Mesenchymal stem cell (in vitro differentiated cells and primary cell): ENCODE data around the gene RGS12.

Experiments
- DNase-seq: peaks from one replicate; pipeline ENCODE4 v3.0.0-alpha.2; 2013
- H2AFZ ChIP-seq: one replicate; pipeline ENCODE4 v1.6.1; 2013; ENCODE audit warnings: low read depth, mild to moderate bottlenecking, control low read depth, inconsistent platforms, low read length, moderate library complexity
- H2AK5ac ChIP-seq: 2 replicates; pipeline ENCODE4 v1.6.1; 2013; ENCODE audit warnings: low read length, moderate library complexity, mild to moderate bottlenecking, inconsistent platforms; ENCODE audit not compliant: severe bottlenecking
- H2BK120ac ChIP-seq: one replicate; pipeline ENCODE4 v1.6.1; 2013; ENCODE audit warnings: low read depth, mild to moderate bottlenecking, inconsistent platforms, low read length, moderate library complexity
- H2BK12ac ChIP-seq, 2 experiments: one replicate each; pipeline ENCODE4 v1.6.1; 2013; ENCODE audit warnings: inconsistent platforms in 2 of 2, low read length in 2 of 2, mild to moderate bottlenecking in 2 of 2, moderate library complexity in 2 of 2, control low read depth in 1 of 2
- H2BK15ac ChIP-seq: one replicate; pipeline ENCODE4 v1.6.1; 2013; ENCODE audit warnings: mild to moderate bottlenecking, low read depth, inconsistent platforms; ENCODE audit not compliant: poor library complexity, severe bottlenecking
- H2BK5ac ChIP-seq: 2 replicates; pipeline ENCODE4 v1.6.1; 2013; ENCODE audit warnings: low read depth, mild to moderate bottlenecking, low read length, control low read depth, inconsistent platforms; ENCODE audit not compliant: poor library complexity, severe bottlenecking
- H3K14ac ChIP-seq, 2 experiments: one replicate each; pipeline ENCODE4 v1.6.1; 2013; ENCODE audit warnings: inconsistent platforms in 2 of 2, low read length in 2 of 2, control low read depth in 1 of 2, mild to moderate bottlenecking in 1 of 2, moderate library complexity in 1 of 2
- H3K18ac ChIP-seq, 2 experiments: one replicate each; pipeline ENCODE4 v1.6.1; 2013; ENCODE audit warnings: inconsistent platforms in 2 of 2, low read length in 2 of 2, control low read depth in 1 of 2, low read depth in 1 of 2, mild to moderate bottlenecking in 1 of 2
- H3K23ac ChIP-seq, 2 experiments: one replicate each; pipeline ENCODE4 v1.6.1; 2013; ENCODE audit warnings: inconsistent platforms in 2 of 2, low read length in 2 of 2, mild to moderate bottlenecking in 2 of 2, moderate library complexity in 2 of 2, control low read depth in 1 of 2
- H3K27ac ChIP-seq: 2 replicates; pipeline ENCODE4 v1.5.1; 2013; ENCODE audit warnings: mild to moderate bottlenecking, moderate library complexity, low read length, control low read depth, inconsistent platforms; ENCODE audit not compliant: poor library complexity, severe bottlenecking
- H3K27me3 ChIP-seq, 2 experiments: 2 replicates each; pipeline versions ENCODE4 v1.6.1 to v1.7.0; 2013; ENCODE audit warnings: low read length in 2 of 2, mild to moderate bottlenecking in 2 of 2, moderate library complexity in 2 of 2, control low read depth in 1 of 2, inconsistent platforms in 1 of 2; ENCODE audit not compliant: control insufficient read depth in 1 of 2, insufficient read depth in 1 of 2
- H3K36me3 ChIP-seq, 2 experiments: 2 replicates each; pipeline versions ENCODE4 v1.6.1 to v1.7.0; 2013; ENCODE audit warnings: low read length in 2 of 2, control low read depth in 1 of 2, inconsistent platforms in 1 of 2, low read depth in 1 of 2, mild to moderate bottlenecking in 1 of 2; ENCODE audit not compliant: insufficient read depth in 2 of 2, control insufficient read depth in 1 of 2
- H3K4ac ChIP-seq, 2 experiments: one replicate each; pipeline ENCODE4 v1.6.1; 2013; ENCODE audit warnings: inconsistent platforms in 2 of 2, low read length in 2 of 2, mild to moderate bottlenecking in 2 of 2, moderate library complexity in 2 of 2, control low read depth in 1 of 2, low read depth in 1 of 2
- H3K4me1 ChIP-seq: 2 replicates; pipeline ENCODE4 v1.6.1; 2013; ENCODE audit warnings: low read depth, low read length, control low read depth; ENCODE audit not compliant: control insufficient read depth, insufficient read depth
- H3K4me2 ChIP-seq: 2 replicates; pipeline ENCODE4 v1.6.1; 2013; ENCODE audit warnings: low read length, mild to moderate bottlenecking, inconsistent platforms; ENCODE audit not compliant: poor library complexity, severe bottlenecking
- H3K4me3 ChIP-seq, 2 experiments: 2 replicates each; pipeline versions ENCODE4 v1.5.1 to v1.7.0; 2013; ENCODE audit warnings: low read length in 2 of 2, mild to moderate bottlenecking in 2 of 2, control low read depth in 1 of 2, low read depth in 1 of 2; ENCODE audit not compliant: insufficient read depth in 1 of 2
- H3K79me1 ChIP-seq: replicated peaks from 2 replicates; pipeline ENCODE4 v1.6.1; 2013; ENCODE audit warnings: mild to moderate bottlenecking, control low read depth, low read length, inconsistent platforms; ENCODE audit not compliant: poor library complexity, severe bottlenecking
- H3K9ac ChIP-seq: 2 replicates; pipeline ENCODE4 v1.7.0; 2013; ENCODE audit warnings: mild to moderate bottlenecking, low read length, moderate library complexity
- H3K9me3 ChIP-seq: 2 replicates; pipeline ENCODE4 v1.7.0; 2013; ENCODE audit warnings: mild to moderate bottlenecking, low read length; ENCODE audit not compliant: control insufficient read depth
- H4K8ac ChIP-seq: one replicate; pipeline ENCODE4 v1.6.1; 2013; ENCODE audit warnings: inconsistent platforms, mild to moderate bottlenecking, low read length, moderate library complexity
- H4K91ac ChIP-seq: one replicate; pipeline ENCODE4 v1.6.1; 2013; ENCODE audit warnings: mild to moderate bottlenecking, low read length, inconsistent platforms
- WGBS: methylation state at CpG from one replicate; pipeline ENCODE4 v1.1.7; 2013; ENCODE audit warnings: mixed read lengths; 5-methylcytosine and 5-hydroxymethylcytosine counted together

The RGS12 gene

GRCh38 chr4:3305610-3306371 lies 13.0 kb downstream of the RGS12 start:
- H3K14ac ChIP-seq, result peak overlapping the region in 1 of 2 experiments; percentile 72

GRCh38 chr4:3306450-3306849 lies 13.6 kb downstream of the RGS12 start:
- Histone ChIP-seq H3K4me3 (no peak overlapping the region), H3K79me1 (peaks cover 53% of the 10 kb centered on the region), H3K27ac (no peak overlapping the region), H3K18ac (peak overlapping the region; percentile 44 to 49), H3K23ac (no peak overlapping the region), H3K4me1 (peaks cover 42% of the 10 kb centered on the region), H3K14ac (no peak overlapping the region), H2BK5ac (no peak overlapping the region), H3K4ac (no peak overlapping the region), H3K4me2 (no peak overlapping the region), H2BK15ac (no peak overlapping the region), H4K8ac (peak overlapping the region; percentile 12), H2BK12ac (no peak overlapping the region), H4K91ac (peak overlapping the region; percentile 31), H2AK5ac (no peak overlapping the region), H3K27me3 (no peaks in the 10 kb centered on the region), H2AFZ (no peak overlapping the region), H3K9me3 (no peaks in the 10 kb centered on the region), H2BK120ac (no peak overlapping the region), H3K36me3 (peaks cover 0 to 15% of the 10 kb centered on the region in 2 experiments), H3K9ac (no peak overlapping the region)
- 95% methylated on average over 8 of the region's 8 CpGs for WGBS
- DNase-seq, result no peak

More at GRCh38 chr4:3305610-3306371, 13.0 kb downstream of the RGS12 start:
- DNase-seq, result peak; percentile 73
- Histone ChIP-seq H2BK5ac (no peak overlapping the region), H2BK15ac (no peak overlapping the region), H3K4me2 (no peak overlapping the region), H3K4ac (peak overlapping the region; percentile 20 to 54), H3K18ac (peak overlapping the region; percentile 44 to 49), H4K91ac (peak overlapping the region; percentile 44), H3K4me1 (peaks cover 38% of the 10 kb centered on the region), H2AK5ac (peak overlapping the region; percentile 1), H2AFZ (no peak overlapping the region), H4K8ac (peak overlapping the region; percentile 52), H3K9ac (peak overlapping the region; percentile 79), H3K36me3 (peaks cover 0 to 12% of the 10 kb centered on the region in 2 experiments), H2BK12ac (peak overlapping the region; percentile 12 to 64), H3K79me1 (peaks cover 53% of the 10 kb centered on the region), H3K23ac (no peak overlapping the region), H2BK120ac (no peak overlapping the region), H3K9me3 (no peaks in the 10 kb centered on the region), H3K4me3 (no peak overlapping the region), H3K27me3 (no peaks in the 10 kb centered on the region), H3K27ac (peak overlapping the region; percentile 55)
- 74% methylated on average over 9 of the region's 9 CpGs for WGBS

- Histone ChIP-seq H2BK15ac (no peak overlapping the region), H3K9me3 (no peaks in the 10 kb centered on the region), H3K36me3 (peaks cover 0 to 15% of the 10 kb centered on the region in 2 experiments), H2AK5ac (no peak overlapping the region), H3K79me1 (peaks cover 52% of the 10 kb centered on the region), H3K4me3 (no peak overlapping the region), H3K4me1 (peaks cover 39% of the 10 kb centered on the region), H3K9ac (no peak overlapping the region), H3K14ac (no peak overlapping the region), H2BK5ac (no peak overlapping the region), H3K4ac (no peak overlapping the region), H3K18ac (no peak overlapping the region), H2BK120ac (no peak overlapping the region), H3K4me2 (no peak overlapping the region), H2BK12ac (no peak overlapping the region), H2AFZ (no peak overlapping the region), H4K8ac (no peak overlapping the region), H4K91ac (no peak overlapping the region), H3K27ac (no peak overlapping the region), H3K23ac (no peak overlapping the region), H3K27me3 (no peaks in the 10 kb centered on the region)
- WGBS, result 96% methylated on average over 19 of the region's 20 CpGs
- no peak for DNase-seq
Measured at GRCh38 chr4:3307060-3307459, 14.2 kb downstream of the RGS12 start.

- DNase-seq, result no peak
- 95% methylated on average over 12 of the region's 12 CpGs for WGBS
- no peak overlapping the region for H2AFZ ChIP-seq
- H3K18ac ChIP-seq, result no peak overlapping the region
- H4K91ac ChIP-seq, result no peak overlapping the region
- H3K14ac ChIP-seq, result peak overlapping the region in 1 of 2 experiments; percentile 73
- no peaks in the 10 kb centered on the region for H3K27me3 ChIP-seq
- H3K9ac ChIP-seq, result no peak overlapping the region
- H2BK120ac ChIP-seq, result no peak overlapping the region
- peak overlapping the region in 1 of 2 experiments; percentile 47 for H2BK12ac ChIP-seq
- H2AK5ac ChIP-seq, result no peak overlapping the region
- H3K4ac ChIP-seq, result no peak overlapping the region
- no peak overlapping the region for H2BK15ac ChIP-seq
- H3K79me1 ChIP-seq, result peaks cover 52% of the 10 kb centered on the region
- no peak overlapping the region for H3K4me2 ChIP-seq
- no peak overlapping the region for H3K23ac ChIP-seq
- no peak overlapping the region for H3K4me3 ChIP-seq
- H3K9me3 ChIP-seq, result no peaks in the 10 kb centered on the region
- no peak overlapping the region for H2BK5ac ChIP-seq
- H3K27ac ChIP-seq, result no peak overlapping the region
- H4K8ac ChIP-seq, result no peak overlapping the region
- peaks cover 36% of the 10 kb centered on the region for H3K4me1 ChIP-seq
- peaks cover 0 to 15% of the 10 kb centered on the region in 2 experiments for H3K36me3 ChIP-seq
Measured at GRCh38 chr4:3307486-3307885, 14.7 kb downstream of the RGS12 start.
